ENCODE data around the gene DOP1A.
"Not testable (repeated sequence)": the region's sequence is repeated elsewhere in the genome, so short reads cannot be mapped to it uniquely, and the experiment has no call there.

The DOP1A gene

DNA sequence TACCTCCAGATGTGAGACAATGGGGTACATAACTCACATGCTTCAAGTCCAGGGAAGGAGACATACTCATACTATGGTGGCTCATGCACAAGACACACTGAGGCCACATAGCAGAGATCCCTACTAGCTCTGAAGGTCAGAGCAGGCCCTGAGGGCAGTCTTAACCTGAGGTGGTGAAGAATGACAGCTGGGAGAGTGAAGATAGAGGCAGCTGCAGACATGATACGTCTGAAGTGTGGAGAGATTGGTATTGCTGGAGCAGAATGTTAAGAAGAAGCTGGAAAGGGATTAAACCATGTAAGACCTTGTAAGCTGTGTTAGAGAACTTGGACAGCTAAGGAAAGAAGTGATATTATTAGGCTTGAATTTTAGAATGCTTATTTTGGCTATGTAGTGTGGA lies 92.7 kb downstream of the DOP1A start:
- no peak for DNase-seq

DNA sequence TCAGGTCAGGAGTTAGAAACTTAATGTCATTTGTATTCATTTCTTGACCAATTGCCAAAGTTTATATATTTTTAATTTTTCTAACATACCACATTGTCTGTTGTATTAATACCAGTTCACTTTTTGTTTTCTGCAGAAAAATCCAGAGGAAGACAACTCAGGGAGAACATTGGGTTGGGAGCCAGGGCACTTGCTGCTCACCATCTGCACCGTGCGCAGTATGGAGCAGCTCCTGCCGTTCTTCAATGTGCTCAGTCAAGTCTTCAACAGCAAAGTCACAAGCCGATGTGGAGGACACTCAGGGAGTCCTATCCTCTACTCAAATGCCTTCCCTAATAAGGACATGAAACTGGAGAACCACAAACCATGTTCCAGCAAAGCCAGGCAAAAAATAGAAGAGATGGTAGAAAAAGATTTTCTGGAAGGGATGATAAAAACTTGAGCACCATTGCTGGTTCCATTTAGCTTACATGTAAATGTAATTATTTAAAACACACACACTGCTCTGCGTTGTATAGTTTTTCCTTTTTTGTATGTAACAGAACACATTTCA lies 100.3 kb downstream of the DOP1A start:
- DNase-seq, result no peak

DNA sequence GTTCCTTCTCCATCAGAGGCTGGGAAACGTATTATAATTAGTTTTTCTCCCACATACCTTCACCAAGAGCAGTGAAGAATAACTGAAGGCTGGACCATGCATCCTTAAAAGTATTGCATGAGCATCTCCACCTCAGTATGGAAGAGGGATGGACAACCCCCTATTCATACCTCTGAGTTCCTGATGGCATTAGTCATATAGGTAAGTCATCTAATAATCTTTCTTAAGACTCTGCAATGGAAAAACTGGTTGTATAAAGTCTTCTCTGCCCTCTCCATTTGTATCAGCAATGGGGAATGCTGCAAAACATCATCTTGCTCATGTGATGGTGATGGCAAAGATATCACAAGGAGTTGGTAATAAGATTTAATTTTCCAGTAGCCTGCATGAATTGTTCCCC lies 101.1 kb downstream of the DOP1A start:
- DNase-seq, result no peak

DNA sequence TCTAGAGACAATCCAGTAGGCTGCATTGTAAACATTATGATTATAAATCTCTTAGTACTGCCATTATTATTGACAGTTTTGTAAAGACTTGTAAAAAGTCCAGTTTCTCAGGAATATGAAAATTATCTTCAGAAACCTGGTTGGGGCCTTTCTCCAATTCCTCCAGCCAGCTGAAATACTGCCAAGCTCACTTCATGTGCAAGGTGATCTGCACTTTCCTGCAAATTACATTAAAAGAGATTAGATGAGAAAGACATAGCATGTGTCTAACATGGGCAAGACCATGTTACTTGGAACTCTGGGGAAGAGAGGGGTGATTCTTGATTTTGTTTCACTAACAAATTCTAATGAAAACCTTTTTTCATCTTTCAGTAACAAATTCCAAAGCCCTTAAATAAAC lies 101.6 kb downstream of the DOP1A start:
- no peak for DNase-seq

DNA sequence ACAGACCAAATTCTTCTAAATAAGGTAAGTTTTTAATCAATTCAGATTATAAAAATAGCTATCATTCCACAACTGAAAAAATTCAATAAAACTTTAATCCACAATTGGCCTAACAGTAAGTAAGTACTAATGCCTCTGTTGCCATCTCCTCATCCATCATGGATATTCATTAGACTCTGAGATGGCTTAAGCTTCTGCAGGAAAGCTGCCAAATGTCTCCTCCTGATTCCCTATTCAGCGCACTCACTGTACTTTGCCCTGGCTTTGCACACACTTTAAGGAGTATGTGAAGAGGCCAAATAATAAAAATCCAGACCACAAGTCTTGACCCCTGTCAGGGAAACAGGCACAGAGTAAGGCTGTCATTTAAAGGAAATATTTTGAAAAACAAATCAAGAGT lies 102.0 kb downstream of the DOP1A start:
- DNase-seq, result no peak

DNA sequence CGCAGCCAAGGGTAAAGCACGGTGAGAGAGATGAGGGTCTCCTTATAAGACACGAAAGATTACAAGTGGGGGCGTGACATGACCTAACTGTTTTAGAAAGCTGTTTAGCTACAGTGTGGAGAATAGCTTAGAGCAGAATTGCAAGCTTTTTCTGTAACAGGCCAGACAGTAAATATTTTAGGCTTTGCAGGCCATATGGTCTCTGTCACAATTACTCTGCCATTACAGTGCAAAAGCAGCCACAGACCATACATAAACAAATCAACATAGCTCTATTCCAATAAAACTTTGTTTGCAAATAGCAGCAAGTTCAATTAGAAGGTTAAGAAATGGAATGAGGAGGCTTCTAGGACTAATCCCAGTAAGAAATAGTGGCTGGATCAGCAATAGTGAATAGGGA lies 108.8 kb downstream of the DOP1A start:
- DNase-seq, result no peak

DNA sequence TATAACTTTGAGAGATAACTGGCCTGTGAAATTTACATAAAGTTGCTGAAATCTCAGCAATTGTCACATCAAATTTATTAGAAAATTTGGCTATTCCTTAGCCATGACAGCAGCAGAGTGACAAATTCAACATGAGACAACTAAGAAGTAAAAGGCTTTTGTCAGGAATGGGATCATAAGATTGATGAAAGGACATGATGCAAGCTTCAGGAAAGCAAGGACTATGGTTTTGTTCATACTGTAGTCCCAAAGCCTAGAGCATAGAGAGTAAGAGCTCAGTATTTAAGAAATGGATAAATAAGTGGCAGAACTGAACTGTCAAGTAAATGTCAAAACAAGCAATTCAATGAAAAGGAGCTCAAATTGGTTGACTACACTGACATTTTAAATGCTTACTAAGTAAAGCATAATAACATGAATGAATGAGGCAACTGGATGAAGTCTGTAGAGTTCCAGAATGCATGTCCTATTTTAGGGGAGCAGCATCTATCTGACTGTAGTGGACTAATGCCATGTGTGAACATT lies 113.0 kb downstream of the DOP1A start:
- no peak for DNase-seq

DNA sequence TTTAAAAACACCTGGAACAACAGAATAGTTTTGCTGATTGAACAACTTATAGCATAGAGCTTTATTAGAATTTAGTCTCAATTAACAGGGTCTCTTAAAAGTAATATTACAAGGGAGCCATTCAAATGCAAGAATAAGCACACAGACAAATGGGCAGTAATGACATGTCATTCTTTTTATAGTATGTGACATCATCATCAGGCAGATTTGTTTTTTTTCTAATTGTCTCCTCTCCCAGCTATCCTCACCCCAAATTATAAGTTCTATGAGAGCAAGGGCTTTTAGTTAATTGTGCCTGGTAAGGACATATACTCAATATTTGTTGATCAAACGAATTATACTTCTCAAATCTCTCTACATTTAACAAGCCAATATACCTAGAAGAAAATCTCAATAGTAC lies 114.6 kb downstream of the DOP1A start:
- no peak for DNase-seq

DNA sequence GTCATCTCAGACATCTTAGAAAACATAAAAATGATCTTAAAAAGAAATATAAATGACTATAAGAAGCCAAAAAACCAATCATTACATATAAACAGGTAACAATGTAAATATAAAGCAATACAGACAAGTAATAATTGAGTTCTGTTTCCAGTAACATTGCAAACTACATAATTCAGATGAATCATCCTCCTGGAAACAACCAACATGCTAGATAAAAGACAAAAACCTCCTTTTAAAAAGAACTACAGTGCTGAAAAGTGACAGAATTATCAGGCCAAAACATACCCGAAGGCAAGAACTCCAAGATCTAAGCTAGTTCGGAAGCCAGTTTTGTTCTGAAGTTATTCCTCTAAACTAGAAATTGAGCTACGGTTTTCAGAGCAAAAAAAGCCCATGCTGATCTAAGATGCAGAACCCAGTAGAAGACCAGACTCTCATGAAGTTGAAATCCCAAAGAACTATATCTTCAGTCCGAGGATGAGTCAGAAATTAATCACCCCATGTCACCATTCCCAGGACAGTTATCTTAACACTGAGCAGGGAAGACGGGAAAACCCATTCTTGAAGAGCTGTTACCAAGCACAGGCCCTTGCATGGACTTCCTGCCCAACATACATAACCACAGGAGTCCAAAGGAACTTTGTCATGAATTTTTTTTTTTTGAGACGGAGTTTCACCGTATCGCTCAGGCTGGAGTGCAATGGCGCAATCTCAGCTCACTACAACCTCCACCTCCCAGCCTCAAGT lies 115.8 kb downstream of the DOP1A start:
- no peak for DNase-seq

DNA sequence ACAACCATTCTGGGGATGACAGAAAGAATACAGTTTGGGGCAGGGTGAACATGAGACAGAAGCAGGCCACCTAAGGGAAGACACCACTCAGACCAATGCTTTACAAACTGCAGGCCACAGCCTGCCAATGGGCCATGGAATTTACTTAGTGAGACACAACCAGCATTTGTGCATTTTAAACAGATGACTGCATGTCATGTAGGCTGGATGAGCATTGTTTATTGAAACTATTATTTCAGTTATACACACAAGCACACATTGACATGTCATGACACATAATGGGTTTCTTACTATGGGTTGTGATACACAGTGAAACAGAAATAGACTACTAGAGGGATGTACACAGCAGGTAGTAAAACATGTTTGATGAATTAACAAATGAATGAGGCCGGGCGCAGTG lies 117.6 kb downstream of the DOP1A start:
- no peak for DNase-seq

DNA sequence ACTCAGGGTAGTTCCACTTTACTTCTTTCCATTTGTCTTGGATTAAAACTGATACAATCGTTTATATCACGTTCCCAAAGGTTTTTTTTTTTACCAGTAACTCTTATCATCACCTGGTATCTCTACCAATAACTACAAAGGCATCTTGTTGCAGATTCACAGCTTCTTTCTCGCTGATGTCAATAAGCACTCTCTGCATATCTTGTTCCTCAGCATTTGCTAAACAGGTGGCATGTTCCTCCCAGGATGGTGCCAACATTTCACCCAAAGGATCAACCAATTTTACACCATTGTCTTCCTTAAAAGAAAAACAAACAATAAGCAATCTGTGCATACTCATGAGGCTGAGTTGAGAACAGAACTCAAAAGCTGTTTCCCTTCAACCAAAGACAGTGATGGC lies 121.0 kb downstream of the DOP1A start:
- DNase-seq, result no peak

DNA sequence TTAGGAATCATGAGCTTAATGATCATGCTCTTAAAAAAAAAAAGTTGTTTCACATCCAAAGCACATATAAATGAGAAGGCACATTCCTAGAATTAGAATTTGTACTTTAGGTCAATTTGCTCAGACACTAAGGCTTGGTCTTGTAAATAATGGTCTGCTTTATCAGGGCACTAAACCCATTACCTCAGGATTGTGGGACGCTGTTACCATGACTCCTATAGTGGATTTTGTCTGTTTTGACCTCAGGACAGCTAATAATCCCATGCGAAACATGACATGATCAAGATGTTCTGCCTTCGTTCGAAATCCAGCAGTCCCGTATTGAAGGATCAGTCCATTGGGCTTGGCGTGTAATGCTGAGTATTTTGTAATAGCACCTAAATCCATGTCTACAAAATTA lies 123.2 kb downstream of the DOP1A start:
- no peak for DNase-seq

DNA sequence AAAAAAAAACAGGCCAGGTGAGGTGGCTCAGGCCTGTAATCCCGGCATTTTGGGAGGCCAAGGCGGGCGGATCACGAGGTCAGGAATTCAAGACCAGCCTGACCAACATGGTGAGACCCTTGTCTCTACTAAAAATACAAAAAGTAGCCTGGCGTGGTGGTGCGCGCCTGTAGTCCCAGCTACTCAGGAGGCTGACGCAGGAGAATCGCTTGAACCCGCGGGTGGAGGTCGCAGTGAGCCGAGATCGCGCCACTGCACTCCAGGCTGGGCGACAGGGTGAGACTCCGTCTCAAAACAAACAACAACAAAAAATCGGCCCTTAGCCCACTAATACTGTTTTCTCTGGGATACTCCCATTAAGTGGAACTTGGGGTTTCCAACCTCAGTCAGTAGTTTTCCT lies 124.5 kb downstream of the DOP1A start:
- DNase-seq, result not testable (repeated sequence)

DNA sequence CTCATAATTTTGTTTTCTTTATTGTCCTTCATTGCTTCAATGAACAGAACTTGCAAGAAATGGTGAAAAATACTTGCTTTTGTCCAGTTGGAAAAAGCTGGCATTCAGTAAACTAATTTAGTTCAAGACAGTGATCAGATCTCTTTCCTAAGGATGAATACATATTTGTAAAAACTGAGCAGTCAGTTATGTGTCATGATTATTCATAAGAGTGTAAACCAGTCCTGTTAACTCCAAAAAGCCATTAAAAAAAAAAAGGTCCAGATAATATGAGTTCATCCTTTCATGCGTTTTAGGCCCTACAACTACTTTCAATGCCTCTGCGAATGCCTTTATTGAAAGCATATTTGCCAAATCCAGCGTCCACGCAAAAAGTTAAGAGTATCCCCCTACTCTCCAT lies 125.0 kb downstream of the DOP1A start:
- DNase-seq, result no peak

DNA sequence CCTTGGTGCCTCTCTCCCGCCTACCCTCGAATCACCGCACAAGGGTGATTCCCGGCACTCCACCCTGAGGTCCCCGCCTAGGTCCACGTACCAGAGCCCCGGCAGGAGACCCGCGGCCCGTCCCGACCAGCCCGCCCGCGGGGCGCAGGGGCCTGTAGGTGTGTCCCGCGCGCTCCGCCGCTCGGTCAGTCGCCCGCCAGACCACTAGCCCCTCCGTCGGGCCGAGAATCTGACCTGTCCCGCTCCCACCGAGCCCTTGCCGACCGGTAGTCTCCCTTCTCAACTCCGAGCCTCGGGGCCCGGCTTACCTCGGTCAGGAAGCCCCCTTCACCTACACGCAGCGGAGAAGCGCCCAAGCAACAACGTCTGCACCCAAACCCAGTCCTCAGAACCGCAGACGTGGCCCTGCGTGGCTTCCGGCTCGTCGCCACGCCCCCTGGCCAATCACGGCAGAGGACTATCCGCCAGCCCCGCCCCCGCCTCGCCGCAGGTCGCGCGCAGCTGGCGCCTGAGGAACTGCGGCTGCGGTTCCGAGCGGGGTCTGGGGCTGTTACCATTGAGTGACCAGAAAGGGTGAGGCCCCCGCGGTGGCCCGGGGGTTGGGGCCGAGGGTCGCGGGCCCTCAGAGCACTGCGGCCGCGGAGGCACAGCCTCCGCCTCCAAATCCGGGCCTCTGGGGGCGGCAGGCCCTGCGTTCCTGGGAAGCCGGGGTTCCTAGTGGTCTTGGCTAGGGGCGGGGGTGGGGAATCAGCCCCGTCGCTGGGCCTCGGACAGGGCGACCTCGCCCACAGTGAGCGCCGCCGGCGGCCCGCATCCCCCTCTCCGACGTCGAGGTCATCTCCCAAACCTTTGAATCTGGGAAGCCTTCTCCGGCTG lies 125.6 kb downstream of the DOP1A start, which contains the start of the genes PGM3 and RWDD2A:
Gene PGM3 (minus strand): TSS at position 395 of the 876 bp plus-strand sequence. CDS start 2,253 bp downstream, outside the sequence.
Gene RWDD2A (plus strand): TSS at position 487 of the 876 bp plus-strand sequence. CDS start 1,095 bp downstream, outside the sequence.
- peak; percentile 84 for DNase-seq

DNA sequence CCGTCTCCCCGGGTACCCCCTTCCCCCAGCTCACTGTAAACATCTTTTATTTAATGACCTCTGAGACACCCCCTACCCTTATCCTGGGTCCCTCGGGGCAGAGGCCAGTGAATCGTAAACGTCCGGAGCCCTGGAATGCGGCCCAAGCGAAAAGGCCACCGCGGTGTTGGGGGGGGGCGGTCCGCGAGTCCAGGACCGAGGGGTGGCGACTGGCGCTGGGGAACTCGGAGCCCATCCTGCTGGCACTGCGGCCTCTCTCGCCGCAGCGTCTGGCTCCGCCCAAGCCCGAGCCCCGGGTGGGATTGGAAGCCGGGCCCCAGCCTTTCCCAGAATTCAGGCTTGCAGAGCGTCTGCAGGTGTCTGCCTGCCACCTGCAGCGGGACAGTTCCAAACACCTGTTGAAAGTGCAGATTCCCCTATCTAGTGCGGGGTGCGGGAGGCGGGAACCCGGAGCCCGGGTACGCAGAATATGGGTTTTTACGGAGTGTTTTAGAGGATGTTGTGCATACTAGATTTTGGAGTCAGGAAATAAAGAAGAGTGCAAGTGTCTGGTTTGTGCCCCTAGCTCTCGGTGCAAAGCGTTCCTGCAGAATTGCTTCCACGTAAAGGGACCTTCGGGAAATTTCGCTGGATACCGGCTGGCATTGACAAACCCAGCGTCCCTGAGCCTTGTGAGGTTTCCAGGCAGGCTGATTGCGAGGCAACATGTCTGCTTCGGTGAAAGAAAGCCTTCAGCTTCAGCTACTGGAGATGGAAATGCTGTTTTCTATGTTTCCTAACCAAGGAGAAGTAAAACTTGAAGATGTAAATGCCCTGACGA lies 126.5 kb downstream of the DOP1A start:
- no peak for DNase-seq

DNA sequence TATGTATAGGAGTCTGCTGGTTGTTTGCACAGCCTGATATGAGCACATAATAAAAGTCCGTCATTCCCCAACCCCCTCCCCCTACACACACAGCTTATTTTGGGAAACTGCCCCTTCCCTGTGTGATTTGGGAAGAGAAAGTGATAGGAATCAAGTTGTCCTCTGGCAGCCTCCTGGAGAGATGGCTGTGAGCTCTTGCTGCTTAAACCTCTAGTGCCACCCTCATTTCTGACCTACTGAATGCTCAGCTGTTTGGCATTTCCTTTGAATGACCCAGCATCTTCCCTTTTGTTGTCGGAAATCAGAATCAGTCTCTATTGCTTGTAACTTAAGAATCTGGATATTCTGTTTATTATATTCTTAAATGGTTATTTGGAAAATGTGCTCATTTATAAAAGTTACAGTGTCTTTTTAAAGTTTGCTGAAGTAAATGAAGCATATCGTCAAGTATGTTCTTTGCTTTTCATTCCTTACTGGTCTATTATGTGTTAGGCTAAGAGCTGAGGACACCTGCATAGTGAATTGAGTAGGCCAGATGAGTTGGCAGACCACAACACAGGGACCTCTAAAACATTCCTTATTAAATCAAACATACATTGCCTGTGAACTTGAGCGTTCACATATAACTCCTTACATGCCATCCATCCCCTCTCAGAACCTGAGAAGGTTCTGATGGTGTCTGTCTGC lies 131.2 kb downstream of the DOP1A start:
- no peak for DNase-seq

DNA sequence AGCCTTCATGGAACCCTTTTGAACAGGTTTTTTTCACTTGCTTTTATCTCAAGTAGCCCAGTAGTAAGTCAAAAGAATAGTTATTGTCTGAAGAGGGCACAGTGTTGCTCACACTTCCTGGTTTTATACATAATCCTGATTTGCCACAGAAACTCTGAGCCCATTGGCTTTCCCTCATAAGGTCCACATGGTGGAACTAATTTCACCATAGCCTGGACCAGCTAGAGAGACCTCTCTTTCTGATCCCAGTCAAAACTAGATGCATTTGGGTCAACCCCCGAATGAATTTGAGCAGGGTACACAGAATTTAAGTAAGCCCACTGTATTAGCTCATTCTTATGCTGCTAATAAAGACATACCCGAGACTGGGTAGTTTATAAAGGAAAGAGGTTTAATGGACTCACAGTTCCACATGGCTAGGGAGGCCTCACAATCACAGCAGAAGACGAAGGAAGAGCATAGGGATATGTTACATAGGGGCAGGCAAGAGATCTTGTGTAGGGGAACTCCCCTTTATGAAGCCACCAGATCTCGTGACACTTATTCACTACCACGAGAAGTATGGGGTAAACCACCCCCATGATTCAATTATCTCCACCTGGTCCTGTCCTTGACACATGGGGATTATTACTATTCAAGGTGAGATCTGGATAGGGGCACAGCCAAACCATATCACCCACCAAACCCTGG lies 131.8 kb downstream of the DOP1A start:
- no peak for DNase-seq

DNA sequence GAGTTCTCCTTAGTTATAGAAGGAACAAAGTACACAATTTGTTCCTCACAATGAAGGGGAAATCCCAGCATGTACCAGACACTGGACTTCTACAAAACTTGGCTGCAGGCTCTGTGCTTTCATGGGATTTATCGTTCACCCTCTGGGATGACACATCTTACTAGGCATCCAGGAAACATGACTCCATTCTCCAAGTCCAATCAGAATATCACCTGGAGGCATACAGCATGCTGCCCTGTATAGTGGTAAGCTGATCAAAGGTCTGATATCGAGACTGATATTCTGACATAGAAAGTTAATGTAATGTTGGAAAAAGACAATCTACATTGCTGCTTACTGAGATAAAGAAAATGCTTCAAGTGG lies 132.4 kb downstream of the DOP1A start:
- no peak for DNase-seq

DNA sequence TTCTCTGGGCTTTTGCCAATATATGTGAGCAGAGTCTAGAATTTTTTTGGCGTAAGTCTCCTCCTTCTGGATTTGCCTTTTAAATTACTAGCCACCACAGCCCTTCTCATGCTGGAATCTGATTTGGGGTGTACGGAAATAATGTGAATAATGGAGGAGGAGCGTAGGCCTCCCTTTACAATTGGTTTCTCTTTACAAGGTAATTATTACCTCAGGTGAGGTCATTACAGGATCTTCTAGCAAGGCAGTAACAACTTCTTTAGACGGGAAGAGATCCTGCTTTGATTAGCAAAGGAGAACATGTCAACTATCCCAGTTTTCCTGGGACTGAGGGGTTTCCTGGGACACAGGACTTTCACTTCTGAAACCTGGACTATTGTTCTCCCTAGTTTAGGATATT lies 134.6 kb downstream of the DOP1A start:
- DNase-seq, result no peak
